WTC11 (cell line): ENCODE data around the gene PLXNB2. TPM values are rescaled to one million over a fixed set of nuclear protein-coding genes. Genes with fewer than 3 reads are reported as not detected.

Experiments
- ATAC-seq: fragments of 200-7000 bp; cut with Tn5 transposase; 2 replicates; pipeline ENCODE4 v1.10.0; 2021; ENCODE audit warnings: mild to moderate bottlenecking, moderate library complexity
- CTCF ChIA-PET: fragments of 300-600 bp; sonication (Branson Sonifier 250); formaldehyde crosslinking; loops from one replicate; lab custom pipeline; 2021; ENCODE audit warnings: antibody characterized with exemption; lab: Charles Lee
- POLR2A ChIA-PET: fragments of 350-600 bp; sonication (Branson Sonifier 250); formaldehyde crosslinking; loops from one replicate; lab custom pipeline; 2021; ENCODE audit warnings: antibody characterized with exemption; lab: Charles Lee
- DNase-seq: peaks from one replicate; pipeline ENCODE4 v3.0.0; 2021; ENCODE audit warnings: low spot score
- H3K27ac Mint-ChIP-seq: 2 replicates; pipeline ENCODE4 v1.8.0; 2021; ENCODE audit warnings: mixed read lengths
- H3K27me3 Mint-ChIP-seq: 2 replicates; pipeline ENCODE4 v1.8.0; 2021; ENCODE audit warnings: low read depth, mild to moderate bottlenecking, moderate library complexity, mixed read lengths
- H3K36me3 Mint-ChIP-seq: 2 replicates; pipeline ENCODE4 v1.8.0; 2021; ENCODE audit warnings: mixed read lengths
- H3K4me1 Mint-ChIP-seq: 2 replicates; pipeline ENCODE4 v1.8.0; 2022; ENCODE audit warnings: mixed read lengths
- H3K4me3 Mint-ChIP-seq: 2 replicates; pipeline ENCODE4 v1.8.0; 2021; ENCODE audit warnings: mild to moderate bottlenecking, moderate library complexity, mixed read lengths
- H3K9me3 Mint-ChIP-seq: 2 replicates; pipeline ENCODE4 v1.8.0; 2021; ENCODE audit warnings: mixed read lengths
- ATF1 ChIP-seq: sonication (generic); formaldehyde crosslinking; IDR thresholded peaks from 2 replicates; pipeline ENCODE4 v1.8.1; 2023; ENCODE audit warnings: mild to moderate bottlenecking, moderate library complexity, missing genetic modification reagents
- CBFB ChIP-seq: sonication (generic); formaldehyde crosslinking; IDR thresholded peaks from 2 replicates; pipeline ENCODE4 v1.8.1; 2022; ENCODE audit warnings: mild to moderate bottlenecking, low read depth, missing genetic modification reagents
- FOXJ3 ChIP-seq: sonication (generic); formaldehyde crosslinking; IDR thresholded peaks from 2 replicates; pipeline ENCODE4 v1.9.0; 2021; ENCODE audit warnings: missing genetic modification reagents, mild to moderate bottlenecking, borderline replicate concordance
- GRHL2 ChIP-seq: fragments of 250-450 bp; sonication (Bioruptor Pico); IDR thresholded peaks from 2 replicates; pipeline ENCODE4 v1.8.0; 2022; ENCODE audit warnings: mild to moderate bottlenecking, moderate library complexity; ENCODE audit not compliant: insufficient replicate concordance, severe bottlenecking
- GTF2I ChIP-seq: fragments of 250-450 bp; sonication (Bioruptor Pico); conservative IDR thresholded peaks from 2 replicates; pipeline ENCODE4 v1.4.0; 2021; ENCODE audit warnings: mild to moderate bottlenecking
- NR3C1 ChIP-seq: sonication (generic); formaldehyde crosslinking; conservative IDR thresholded peaks from 2 replicates; pipeline ENCODE4 v1.8.1; 2023; ENCODE audit warnings: low read depth, mild to moderate bottlenecking, missing genetic modification reagents
- OVOL2 ChIP-seq: fragments of 250-450 bp; sonication (Bioruptor Pico); IDR thresholded peaks from 2 replicates; pipeline ENCODE4 v1.9.0; 2021; ENCODE audit warnings: mild to moderate bottlenecking, borderline replicate concordance
- SMAD3 ChIP-seq: sonication (generic); formaldehyde crosslinking; IDR thresholded peaks from 2 replicates; pipeline ENCODE4 v1.8.0; 2022; ENCODE audit warnings: missing genetic modification reagents, mild to moderate bottlenecking, borderline replicate concordance
- TEAD4 ChIP-seq: sonication (generic); formaldehyde crosslinking; IDR thresholded peaks from 2 replicates; pipeline ENCODE4 v1.8.0; 2022; ENCODE audit warnings: mild to moderate bottlenecking, missing genetic modification reagents
- ZNF138 ChIP-seq: sonication (generic); formaldehyde crosslinking; conservative IDR thresholded peaks from 2 replicates; pipeline ENCODE4 v1.8.1; 2022; ENCODE audit warnings: mild to moderate bottlenecking, moderate library complexity, missing genetic modification reagents
- ZNF219 ChIP-seq: sonication (generic); formaldehyde crosslinking; IDR thresholded peaks from 2 replicates; pipeline ENCODE4 v1.8.0; 2023; ENCODE audit warnings: missing genetic modification reagents, mild to moderate bottlenecking, borderline replicate concordance
- total RNA-seq: library from RNA; stranded (reverse); gene quantifications from 3 replicates; pipeline ENCODE4 v1.2.3, GENCODE V29; 2021
- TF ChIP-seq, protein P1 (sequence below): sonication (generic); formaldehyde crosslinking; conservative IDR thresholded peaks from 2 replicates; pipeline ENCODE4 v1.8.1; 2023; ENCODE audit warnings: mild to moderate bottlenecking, low read depth, missing genetic modification reagents, moderate library complexity
- TF ChIP-seq, protein P2 (sequence below): sonication (generic); formaldehyde crosslinking; IDR thresholded peaks from 2 replicates; pipeline ENCODE4 v1.8.1; 2022; ENCODE audit warnings: mild to moderate bottlenecking, missing genetic modification reagents, moderate library complexity, borderline replicate concordance
- TF ChIP-seq, protein P3 (sequence below): sonication (generic); formaldehyde crosslinking; IDR thresholded peaks from 2 replicates; pipeline ENCODE4 v1.8.0; 2023; ENCODE audit warnings: missing genetic modification reagents, mild to moderate bottlenecking, borderline replicate concordance

Gene PLXNB2
- total RNA-seq, 1 experiment from 2014 or later, result 113 TPM

DNA sequence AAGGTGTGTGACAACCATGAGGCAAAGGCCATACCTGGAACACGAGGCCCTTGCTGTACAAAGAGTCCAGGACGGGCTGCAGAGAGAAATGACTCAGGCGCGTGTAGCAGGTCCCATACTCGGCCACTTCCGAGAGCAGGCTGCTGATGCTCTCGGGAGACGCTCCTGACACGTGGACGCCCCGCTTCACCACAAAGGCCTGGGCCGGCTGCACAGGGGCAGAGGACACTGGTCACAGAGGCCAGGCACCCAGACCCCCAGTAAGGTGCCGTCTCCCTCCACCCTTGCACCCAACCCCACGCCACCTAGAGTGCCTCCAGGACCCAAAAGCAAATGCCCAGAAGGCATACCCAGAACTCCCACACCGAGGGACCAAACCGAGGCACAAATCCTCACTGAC, 78.1 kb downstream of the PLXNB2 start:
- POLR2A ChIA-PET, result no interaction called here
- no peaks in the 10 kb centered on the region for H3K27me3 Mint-ChIP-seq
- no peaks in the 10 kb centered on the region; the same call in 1 of the 2 replicates for H3K9me3 Mint-ChIP-seq
- H3K4me3 Mint-ChIP-seq, result no peak overlapping the region
- no peaks in the 10 kb centered on the region for H3K4me1 Mint-ChIP-seq
- CTCF ChIA-PET, result interaction anchor here (3.5 kb wide), 1 partner anchor 8 kb away, joined by 15 read pairs; no protein-coding TSS in a partner anchor
- H3K36me3 Mint-ChIP-seq, result peaks cover 7% of the 10 kb centered on the region; the same call in 1 of the 2 replicates
- ATAC-seq (no peak), DNase-seq (no peak)
- TF ChIP-seq, protein P1, sequence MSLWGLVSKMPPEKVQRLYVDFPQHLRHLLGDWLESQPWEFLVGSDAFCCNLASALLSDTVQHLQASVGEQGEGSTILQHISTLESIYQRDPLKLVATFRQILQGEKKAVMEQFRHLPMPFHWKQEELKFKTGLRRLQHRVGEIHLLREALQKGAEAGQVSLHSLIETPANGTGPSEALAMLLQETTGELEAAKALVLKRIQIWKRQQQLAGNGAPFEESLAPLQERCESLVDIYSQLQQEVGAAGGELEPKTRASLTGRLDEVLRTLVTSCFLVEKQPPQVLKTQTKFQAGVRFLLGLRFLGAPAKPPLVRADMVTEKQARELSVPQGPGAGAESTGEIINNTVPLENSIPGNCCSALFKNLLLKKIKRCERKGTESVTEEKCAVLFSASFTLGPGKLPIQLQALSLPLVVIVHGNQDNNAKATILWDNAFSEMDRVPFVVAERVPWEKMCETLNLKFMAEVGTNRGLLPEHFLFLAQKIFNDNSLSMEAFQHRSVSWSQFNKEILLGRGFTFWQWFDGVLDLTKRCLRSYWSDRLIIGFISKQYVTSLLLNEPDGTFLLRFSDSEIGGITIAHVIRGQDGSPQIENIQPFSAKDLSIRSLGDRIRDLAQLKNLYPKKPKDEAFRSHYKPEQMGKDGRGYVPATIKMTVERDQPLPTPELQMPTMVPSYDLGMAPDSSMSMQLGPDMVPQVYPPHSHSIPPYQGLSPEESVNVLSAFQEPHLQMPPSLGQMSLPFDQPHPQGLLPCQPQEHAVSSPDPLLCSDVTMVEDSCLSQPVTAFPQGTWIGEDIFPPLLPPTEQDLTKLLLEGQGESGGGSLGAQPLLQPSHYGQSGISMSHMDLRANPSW (CRISPR knock-in tag), result no peak
- no peak for TF ChIP-seq CBFB
- no peak for TF ChIP-seq NR3C1 (CRISPR knock-in tag)
- TF ChIP-seq GRHL2 (CRISPR knock-in tag), result no peak
- no peak overlapping the region for H3K27ac Mint-ChIP-seq

DNA sequence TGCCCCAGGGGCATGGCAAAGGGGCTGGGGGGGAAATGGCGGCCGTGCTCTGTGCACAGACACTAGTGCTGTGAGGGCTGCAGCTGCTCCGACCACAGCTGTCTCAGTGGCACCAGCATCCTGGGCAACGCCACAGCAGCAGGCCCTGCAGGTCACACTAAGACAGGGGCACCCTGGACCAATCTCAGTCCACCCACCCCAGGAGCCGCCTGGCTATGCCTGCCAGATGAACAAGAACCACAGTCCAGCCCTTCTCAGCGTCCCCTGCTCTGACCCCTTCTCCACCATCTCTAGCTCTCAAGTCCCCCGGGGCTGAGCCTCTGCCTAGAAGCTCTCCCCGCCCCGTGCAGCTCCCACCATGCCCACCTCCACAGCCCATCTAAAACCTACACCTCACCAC, 79.1 kb downstream of the PLXNB2 start:
- no peak overlapping the region for H3K4me3 Mint-ChIP-seq
- ChIA-PET POLR2A (no interaction called here), CTCF (interaction anchor here (1.3 to 3.5 kb wide), 2 partner anchors 9 to 13 kb away, joined by 4 to 15 read pairs; no protein-coding TSS in a partner anchor)
- H3K9me3 Mint-ChIP-seq, result no peaks in the 10 kb centered on the region
- no peaks in the 10 kb centered on the region for H3K4me1 Mint-ChIP-seq
- no peak overlapping the region for H3K27ac Mint-ChIP-seq
- ATAC-seq (no peak), DNase-seq (no peak)
- TF ChIP-seq ATF1 (CRISPR knock-in tag), result no peak
- no peak for TF ChIP-seq SMAD3 (CRISPR knock-in tag)
- no peak for TF ChIP-seq ZNF219 (CRISPR knock-in tag)
- no peak for TF ChIP-seq OVOL2 (CRISPR knock-in tag)
- TF ChIP-seq GTF2I, result no peak
- TF ChIP-seq FOXJ3 (CRISPR knock-in tag), result no peak
- TF ChIP-seq, protein P2, sequence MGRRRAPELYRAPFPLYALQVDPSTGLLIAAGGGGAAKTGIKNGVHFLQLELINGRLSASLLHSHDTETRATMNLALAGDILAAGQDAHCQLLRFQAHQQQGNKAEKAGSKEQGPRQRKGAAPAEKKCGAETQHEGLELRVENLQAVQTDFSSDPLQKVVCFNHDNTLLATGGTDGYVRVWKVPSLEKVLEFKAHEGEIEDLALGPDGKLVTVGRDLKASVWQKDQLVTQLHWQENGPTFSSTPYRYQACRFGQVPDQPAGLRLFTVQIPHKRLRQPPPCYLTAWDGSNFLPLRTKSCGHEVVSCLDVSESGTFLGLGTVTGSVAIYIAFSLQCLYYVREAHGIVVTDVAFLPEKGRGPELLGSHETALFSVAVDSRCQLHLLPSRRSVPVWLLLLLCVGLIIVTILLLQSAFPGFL, result no peak
- TF ChIP-seq, protein P3, sequence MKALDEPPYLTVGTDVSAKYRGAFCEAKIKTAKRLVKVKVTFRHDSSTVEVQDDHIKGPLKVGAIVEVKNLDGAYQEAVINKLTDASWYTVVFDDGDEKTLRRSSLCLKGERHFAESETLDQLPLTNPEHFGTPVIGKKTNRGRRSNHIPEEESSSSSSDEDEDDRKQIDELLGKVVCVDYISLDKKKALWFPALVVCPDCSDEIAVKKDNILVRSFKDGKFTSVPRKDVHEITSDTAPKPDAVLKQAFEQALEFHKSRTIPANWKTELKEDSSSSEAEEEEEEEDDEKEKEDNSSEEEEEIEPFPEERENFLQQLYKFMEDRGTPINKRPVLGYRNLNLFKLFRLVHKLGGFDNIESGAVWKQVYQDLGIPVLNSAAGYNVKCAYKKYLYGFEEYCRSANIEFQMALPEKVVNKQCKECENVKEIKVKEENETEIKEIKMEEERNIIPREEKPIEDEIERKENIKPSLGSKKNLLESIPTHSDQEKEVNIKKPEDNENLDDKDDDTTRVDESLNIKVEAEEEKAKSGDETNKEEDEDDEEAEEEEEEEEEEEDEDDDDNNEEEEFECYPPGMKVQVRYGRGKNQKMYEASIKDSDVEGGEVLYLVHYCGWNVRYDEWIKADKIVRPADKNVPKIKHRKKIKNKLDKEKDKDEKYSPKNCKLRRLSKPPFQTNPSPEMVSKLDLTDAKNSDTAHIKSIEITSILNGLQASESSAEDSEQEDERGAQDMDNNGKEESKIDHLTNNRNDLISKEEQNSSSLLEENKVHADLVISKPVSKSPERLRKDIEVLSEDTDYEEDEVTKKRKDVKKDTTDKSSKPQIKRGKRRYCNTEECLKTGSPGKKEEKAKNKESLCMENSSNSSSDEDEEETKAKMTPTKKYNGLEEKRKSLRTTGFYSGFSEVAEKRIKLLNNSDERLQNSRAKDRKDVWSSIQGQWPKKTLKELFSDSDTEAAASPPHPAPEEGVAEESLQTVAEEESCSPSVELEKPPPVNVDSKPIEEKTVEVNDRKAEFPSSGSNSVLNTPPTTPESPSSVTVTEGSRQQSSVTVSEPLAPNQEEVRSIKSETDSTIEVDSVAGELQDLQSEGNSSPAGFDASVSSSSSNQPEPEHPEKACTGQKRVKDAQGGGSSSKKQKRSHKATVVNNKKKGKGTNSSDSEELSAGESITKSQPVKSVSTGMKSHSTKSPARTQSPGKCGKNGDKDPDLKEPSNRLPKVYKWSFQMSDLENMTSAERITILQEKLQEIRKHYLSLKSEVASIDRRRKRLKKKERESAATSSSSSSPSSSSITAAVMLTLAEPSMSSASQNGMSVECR, result no peak
- no peak for TF ChIP-seq ZNF138
- no peak for TF ChIP-seq TEAD4
- H3K36me3 Mint-ChIP-seq, result peaks cover 13% of the 10 kb centered on the region
- H3K27me3 Mint-ChIP-seq, result no peaks in the 10 kb centered on the region
